Stimulated activated CD4-positive, alpha-beta T cell treated with anti-CD3 and anti-CD28 coated beads, Interleukin-15, amount 100 ng/mL, for 24 hours (primary cell): Measurements from ENCODE around the gene HPD.
A peak's percentile ranks its signal among the peaks of the same experiment; 100 is the strongest.

ENCODE experiments used
- DNase-seq: peaks from one replicate; pipeline ENCODE4 v3.0.0-alpha.2; 2020

Gene HPD

GRCh38 chr12:121810234-121810817 is 48.3 kb downstream of the HPD start:
- peak; percentile 3 for DNase-seq

- no peak for DNase-seq
Measured at GRCh38 chr12:121809712-121810116, 48.9 kb downstream of the HPD start.

GRCh38 chr12:121808623-121809022 is 50.0 kb downstream of the HPD start:
- DNase-seq = no peak

GRCh38 chr12:121807642-121808347 is 50.9 kb downstream of the HPD start:
- DNase-seq = no peak

- peak; percentile 11 for DNase-seq
Measured at GRCh38 chr12:121806546-121807423, 51.9 kb downstream of the HPD start.

- peak; percentile 40 for DNase-seq
Measured at GRCh38 chr12:121806009-121806545, 52.6 kb downstream of the HPD start.

GRCh38 chr12:121805171-121806008 is 53.3 kb downstream of the HPD start:
- peak; percentile 27 for DNase-seq

GRCh38 chr12:121804417-121805111 is 54.1 kb downstream of the HPD start:
- peak; percentile 67 for DNase-seq

- peak; percentile 78 for DNase-seq
Measured at GRCh38 chr12:121803861-121804416, 54.7 kb downstream of the HPD start, which contains the start of gene SETD1B. Gene SETD1B, plus strand, starts transcription at chr12:121804009. Its CDS starts 729 bp downstream, at chr12:121804738.

GRCh38 chr12:121802843-121803698 is 55.6 kb downstream of the HPD start:
- peak; percentile 90 for DNase-seq

GRCh38 chr12:121802485-121802842 is 56.2 kb downstream of the HPD start:
- DNase-seq = no peak

GRCh38 chr12:121801595-121802484 is 56.8 kb downstream of the HPD start:
- no peak for DNase-seq

- peak; percentile 77 for DNase-seq
Measured at GRCh38 chr12:121800694-121801594, 57.7 kb downstream of the HPD start.

- peak; percentile 91 for DNase-seq
Measured at GRCh38 chr12:121799842-121800693, 58.6 kb downstream of the HPD start.

GRCh38 chr12:121799156-121799841 is 59.4 kb downstream of the HPD start:
- peak; percentile 68 for DNase-seq

- DNase-seq = no peak
Measured at GRCh38 chr12:121798787-121799155, 59.9 kb downstream of the HPD start.
